ENCODE data around the gene CERK.

The CERK gene

DNA sequence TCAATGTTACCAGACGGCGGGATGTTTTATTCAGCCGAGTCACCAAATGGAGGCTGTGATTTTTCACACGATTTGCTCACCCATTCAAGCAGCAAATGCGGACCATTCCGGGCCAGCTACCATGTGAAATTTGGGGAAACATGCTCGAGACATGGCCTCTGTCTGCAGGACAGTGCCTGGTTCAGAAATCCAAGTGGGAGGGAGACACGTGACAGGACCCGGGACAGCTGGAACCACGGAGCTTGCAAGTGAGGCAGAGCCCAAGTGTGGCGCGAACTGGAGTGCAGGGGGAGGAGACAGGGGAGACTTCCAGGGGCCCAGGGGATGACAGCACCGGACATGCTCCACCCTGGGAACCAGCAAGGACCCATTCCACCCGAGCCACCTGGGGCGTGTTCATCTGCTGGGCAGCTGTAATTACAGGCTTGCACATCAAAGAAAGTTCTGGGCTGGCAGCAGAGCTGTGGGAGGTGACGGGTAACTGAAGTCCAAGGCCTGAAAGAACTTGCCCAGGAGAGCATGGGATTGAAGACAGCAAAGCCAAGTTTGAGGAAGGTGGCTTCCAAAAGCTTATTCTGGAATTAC lies 16.5 kb downstream of the CERK start:
- WGBS (ENCODE audit: insufficient coverage, insufficient read length) = no CpG with 5 or more reads among the region's 16 CpGs
- H3K27ac ChIP-seq (ENCODE audit: low read length) = no peak overlapping the region
- no peaks in the 10 kb centered on the region for H3K9me3 ChIP-seq (ENCODE audit: control insufficient read depth, insufficient read depth, low read length)
- H3K4me1 ChIP-seq (ENCODE audit: control insufficient read depth, insufficient read depth, low read length) = no peaks in the 10 kb centered on the region
- H3K36me3 ChIP-seq (ENCODE audit: control insufficient read depth, insufficient read depth, low read length) = peaks cover 3% of the 10 kb centered on the region; the same call in 1 of the 2 replicates
- no peak overlapping the region for H3K4me3 ChIP-seq (ENCODE audit: low read length)
- no peaks in the 10 kb centered on the region for H3K27me3 ChIP-seq (ENCODE audit: control insufficient read depth, insufficient read depth, low read length)
- DNase-seq (ENCODE audit: low read depth, low spot score) = no peak

GRCh38 chr22:46719921-46720320 lies 18.1 kb downstream of the CERK start:
- WGBS (ENCODE audit: insufficient coverage, insufficient read length) = no CpG with 5 or more reads among the region's 11 CpGs
- Histone ChIP-seq H3K4me3 (ENCODE audit: low read length) (no peak overlapping the region), H3K4me1 (ENCODE audit: control insufficient read depth, insufficient read depth, low read length) (no peaks in the 10 kb centered on the region), H3K9me3 (ENCODE audit: control insufficient read depth, insufficient read depth, low read length) (no peaks in the 10 kb centered on the region), H3K27ac (ENCODE audit: low read length) (no peak overlapping the region), H3K36me3 (ENCODE audit: control insufficient read depth, insufficient read depth, low read length) (peaks cover 3% of the 10 kb centered on the region; the same call in 1 of the 2 replicates), H3K27me3 (ENCODE audit: control insufficient read depth, insufficient read depth, low read length) (no peaks in the 10 kb centered on the region)
- DNase-seq (ENCODE audit: low read depth, low spot score) = no peak

DNA sequence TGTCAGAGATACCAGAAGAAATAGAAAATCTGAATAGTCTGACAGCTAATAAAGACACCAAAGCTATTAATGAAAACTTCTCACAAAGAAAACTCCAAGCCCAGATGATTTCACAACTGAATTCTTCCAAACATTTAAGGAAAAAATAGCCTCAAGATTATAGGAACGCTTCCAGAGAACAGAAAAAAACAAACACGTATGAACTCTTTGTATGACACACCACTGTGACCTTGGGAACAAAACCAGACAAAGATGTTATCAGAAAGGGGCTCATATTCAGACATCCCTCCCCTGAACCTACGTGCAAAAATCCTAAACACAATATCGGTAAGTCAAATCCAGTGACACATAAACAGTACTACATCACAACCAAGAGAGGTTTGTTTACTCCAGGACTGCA lies 23.5 kb downstream of the CERK start:
- H3K27me3 ChIP-seq (ENCODE audit: control insufficient read depth, insufficient read depth, low read length) = no peaks in the 10 kb centered on the region
- no peaks in the 10 kb centered on the region; the same call in 1 of the 2 replicates for H3K36me3 ChIP-seq (ENCODE audit: control insufficient read depth, insufficient read depth, low read length)
- no CpG with 5 or more reads among the region's 4 CpGs for WGBS (ENCODE audit: insufficient coverage, insufficient read length)
- no peak overlapping the region for H3K27ac ChIP-seq (ENCODE audit: low read length)
- no peak for DNase-seq (ENCODE audit: low read depth, low spot score)
- H3K4me1 ChIP-seq (ENCODE audit: control insufficient read depth, insufficient read depth, low read length) = no peaks in the 10 kb centered on the region
- H3K9me3 ChIP-seq (ENCODE audit: control insufficient read depth, insufficient read depth, low read length) = no peaks in the 10 kb centered on the region
- H3K4me3 ChIP-seq (ENCODE audit: low read length) = no peak overlapping the region

GRCh38 chr22:46712288-46712687 lies 25.8 kb downstream of the CERK start:
- no peaks in the 10 kb centered on the region for H3K4me1 ChIP-seq (ENCODE audit: control insufficient read depth, insufficient read depth, low read length)
- WGBS (ENCODE audit: insufficient coverage, insufficient read length) = no CpG with 5 or more reads among the region's 8 CpGs
- DNase-seq (ENCODE audit: low read depth, low spot score) = no peak
- H3K9me3 ChIP-seq (ENCODE audit: control insufficient read depth, insufficient read depth, low read length) = no peaks in the 10 kb centered on the region
- no peaks in the 10 kb centered on the region for H3K27me3 ChIP-seq (ENCODE audit: control insufficient read depth, insufficient read depth, low read length)
- H3K36me3 ChIP-seq (ENCODE audit: control insufficient read depth, insufficient read depth, low read length) = peaks cover 11% of the 10 kb centered on the region
- H3K27ac ChIP-seq (ENCODE audit: low read length) = no peak overlapping the region
- H3K4me3 ChIP-seq (ENCODE audit: low read length) = no peak overlapping the region

GRCh38 chr22:46710806-46711205 lies 27.2 kb downstream of the CERK start:
- no peaks in the 10 kb centered on the region for H3K9me3 ChIP-seq (ENCODE audit: control insufficient read depth, insufficient read depth, low read length)
- no peak overlapping the region for H3K27ac ChIP-seq (ENCODE audit: low read length)
- no peak overlapping the region for H3K4me3 ChIP-seq (ENCODE audit: low read length)
- no CpG with 5 or more reads among the region's 11 CpGs for WGBS (ENCODE audit: insufficient coverage, insufficient read length)
- DNase-seq (ENCODE audit: low read depth, low spot score) = no peak
- no peaks in the 10 kb centered on the region for H3K27me3 ChIP-seq (ENCODE audit: control insufficient read depth, insufficient read depth, low read length)
- H3K4me1 ChIP-seq (ENCODE audit: control insufficient read depth, insufficient read depth, low read length) = no peaks in the 10 kb centered on the region
- H3K36me3 ChIP-seq (ENCODE audit: control insufficient read depth, insufficient read depth, low read length) = peaks cover 13% of the 10 kb centered on the region

DNA sequence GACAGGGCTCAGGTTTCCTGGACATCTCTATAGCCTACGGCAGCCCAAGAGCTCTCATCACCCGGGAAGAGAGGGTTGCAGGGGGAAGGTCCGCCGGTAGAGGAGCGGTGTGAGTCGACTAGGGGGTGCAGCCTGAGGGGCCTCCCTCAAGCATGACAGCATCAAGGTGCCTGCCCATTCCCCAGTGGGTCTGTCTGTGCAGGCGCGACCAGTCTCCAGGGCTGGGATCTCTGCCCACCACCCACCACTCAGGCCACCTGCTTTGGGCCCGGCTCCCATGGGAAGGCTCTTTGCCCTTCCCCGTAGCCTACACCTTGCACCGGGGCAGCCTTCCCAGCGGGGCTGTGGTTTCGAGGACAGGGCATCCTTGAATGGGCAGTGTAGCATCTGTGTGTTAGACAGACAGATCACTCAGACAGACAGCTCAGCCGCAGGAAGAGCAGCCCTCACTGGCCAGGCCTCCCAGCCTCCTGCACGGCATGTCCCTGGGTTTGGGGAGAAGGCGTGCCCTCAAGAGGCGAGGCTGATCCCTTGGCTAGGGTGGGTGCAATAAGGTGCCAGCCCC lies 29.2 kb downstream of the CERK start:
- WGBS (ENCODE audit: insufficient coverage, insufficient read length) = no CpG with 5 or more reads among the region's 17 CpGs
- no peak for DNase-seq (ENCODE audit: low read depth, low spot score)
- Histone ChIP-seq H3K9me3 (ENCODE audit: control insufficient read depth, insufficient read depth, low read length) (no peaks in the 10 kb centered on the region), H3K36me3 (ENCODE audit: control insufficient read depth, insufficient read depth, low read length) (peaks cover 13% of the 10 kb centered on the region), H3K4me3 (ENCODE audit: low read length) (no peak overlapping the region), H3K27me3 (ENCODE audit: control insufficient read depth, insufficient read depth, low read length) (no peaks in the 10 kb centered on the region), H3K4me1 (ENCODE audit: control insufficient read depth, insufficient read depth, low read length) (no peaks in the 10 kb centered on the region), H3K27ac (ENCODE audit: low read length) (no peak overlapping the region)

GRCh38 chr22:46707827-46708570 lies 30.1 kb downstream of the CERK start:
- DNase-seq (ENCODE audit: low read depth, low spot score) = no peak
- H3K27ac ChIP-seq (ENCODE audit: low read length) = no peak overlapping the region
- no CpG with 5 or more reads among the region's 32 CpGs for WGBS (ENCODE audit: insufficient coverage, insufficient read length)
- H3K9me3 ChIP-seq (ENCODE audit: control insufficient read depth, insufficient read depth, low read length) = no peaks in the 10 kb centered on the region
- H3K4me1 ChIP-seq (ENCODE audit: control insufficient read depth, insufficient read depth, low read length) = no peaks in the 10 kb centered on the region
- no peaks in the 10 kb centered on the region for H3K27me3 ChIP-seq (ENCODE audit: control insufficient read depth, insufficient read depth, low read length)
- no peak overlapping the region; the same call in 1 of the 2 replicates for H3K4me3 ChIP-seq (ENCODE audit: low read length)
- H3K36me3 ChIP-seq (ENCODE audit: control insufficient read depth, insufficient read depth, low read length) = peaks cover 13% of the 10 kb centered on the region

DNA sequence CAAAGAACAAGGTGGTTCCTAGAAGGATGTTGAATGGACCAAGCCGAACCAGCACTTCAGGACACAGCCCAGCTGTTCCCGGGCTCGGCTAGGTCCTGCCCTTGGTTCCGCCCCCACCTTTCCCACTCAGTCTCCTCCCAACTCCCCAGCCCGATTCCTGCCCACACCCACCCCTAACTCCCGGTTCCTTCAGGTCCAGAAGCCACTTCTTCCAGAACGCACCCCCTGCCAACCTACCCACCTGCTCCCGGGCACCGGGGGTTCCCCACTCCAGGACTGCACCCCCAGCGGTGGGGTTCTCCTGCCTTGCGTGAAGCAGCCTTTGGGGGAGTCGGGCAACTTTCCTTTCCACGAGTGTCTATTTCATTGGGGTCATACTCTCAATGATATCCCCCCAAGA lies 30.7 kb downstream of the CERK start:
- Histone ChIP-seq H3K27ac (ENCODE audit: low read length) (no peak overlapping the region), H3K36me3 (ENCODE audit: control insufficient read depth, insufficient read depth, low read length) (peaks cover 13% of the 10 kb centered on the region), H3K4me3 (ENCODE audit: low read length) (no peak overlapping the region), H3K4me1 (ENCODE audit: control insufficient read depth, insufficient read depth, low read length) (no peaks in the 10 kb centered on the region), H3K27me3 (ENCODE audit: control insufficient read depth, insufficient read depth, low read length) (no peaks in the 10 kb centered on the region), H3K9me3 (ENCODE audit: control insufficient read depth, insufficient read depth, low read length) (no peaks in the 10 kb centered on the region)
- DNase-seq (ENCODE audit: low read depth, low spot score) = no peak
- no CpG with 5 or more reads among the region's 13 CpGs for WGBS (ENCODE audit: insufficient coverage, insufficient read length)

DNA sequence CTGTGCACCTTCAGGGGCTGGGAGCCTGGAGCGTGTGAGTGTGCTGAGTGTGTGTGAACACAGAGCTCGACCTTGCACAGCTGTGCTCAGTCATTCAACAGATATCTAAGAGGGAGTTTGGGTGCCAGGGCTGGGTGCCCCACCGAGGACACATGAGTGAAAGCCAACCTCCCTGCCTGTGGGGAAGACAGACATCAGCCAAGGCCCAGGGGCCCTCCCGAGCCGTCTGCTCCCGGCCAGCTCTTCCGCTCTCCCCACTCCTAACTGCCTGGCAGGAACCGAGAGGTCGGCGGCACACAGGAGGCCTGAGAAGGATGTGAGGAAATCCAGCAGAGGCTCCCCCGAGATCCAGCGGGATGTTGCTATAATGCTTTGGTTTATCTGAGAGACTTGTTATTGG lies 32.0 kb downstream of the CERK start:
- Histone ChIP-seq H3K4me3 (ENCODE audit: low read length) (no peak overlapping the region), H3K9me3 (ENCODE audit: control insufficient read depth, insufficient read depth, low read length) (no peaks in the 10 kb centered on the region), H3K27ac (ENCODE audit: low read length) (no peak overlapping the region), H3K4me1 (ENCODE audit: control insufficient read depth, insufficient read depth, low read length) (no peaks in the 10 kb centered on the region), H3K27me3 (ENCODE audit: control insufficient read depth, insufficient read depth, low read length) (no peaks in the 10 kb centered on the region), H3K36me3 (ENCODE audit: control insufficient read depth, insufficient read depth, low read length) (peaks cover 18% of the 10 kb centered on the region)
- WGBS (ENCODE audit: insufficient coverage, insufficient read length) = no CpG with 5 or more reads among the region's 12 CpGs
- DNase-seq (ENCODE audit: low read depth, low spot score) = no peak

GRCh38 chr22:46703996-46704370 lies 34.1 kb downstream of the CERK start:
- Histone ChIP-seq H3K36me3 (ENCODE audit: control insufficient read depth, insufficient read depth, low read length) (peaks cover 24% of the 10 kb centered on the region), H3K4me3 (ENCODE audit: low read length) (no peak overlapping the region), H3K9me3 (ENCODE audit: control insufficient read depth, insufficient read depth, low read length) (no peaks in the 10 kb centered on the region), H3K27me3 (ENCODE audit: control insufficient read depth, insufficient read depth, low read length) (no peaks in the 10 kb centered on the region), H3K27ac (ENCODE audit: low read length) (no peak overlapping the region), H3K4me1 (ENCODE audit: control insufficient read depth, insufficient read depth, low read length) (no peaks in the 10 kb centered on the region)
- DNase-seq (ENCODE audit: low read depth, low spot score) = no peak
- no CpG with 5 or more reads among the region's 6 CpGs for WGBS (ENCODE audit: insufficient coverage, insufficient read length)

Measured in iPS DF 6.9 (cell line).